GM10248 (cell line): ENCODE results near the gene ZNF785.

Source experiments
- CTCF ChIA-PET: fragments of 300-600 bp; sonication (Branson Sonifier 250); formaldehyde crosslinking; extraction: SDS; loops from one replicate; lab custom pipeline; 2021; ENCODE audit warnings: antibody characterized with exemption; lab: Yijun Ruan, JAX
- POLR2A ChIA-PET: fragments of 350-650 bp; sonication (Branson Sonifier 250); formaldehyde crosslinking; extraction: SDS; loops from one replicate; lab custom pipeline; 2020; ENCODE audit warnings: antibody characterized with exemption; lab: Yijun Ruan, JAX
- DNase-seq: peaks from one replicate; pipeline ENCODE4 v3.0.0; 2012; ENCODE audit errors: extremely low spot score
- CTCF ChIP-seq: IDR thresholded peaks from 2 replicates; pipeline ENCODE4 v1.5.1; 2012; ENCODE audit warnings: mild to moderate bottlenecking, low read depth; ENCODE audit errors: extremely low read depth, missing control alignments, control extremely low read depth

Gene ZNF785

GRCh38 chr16:30588651-30589050, 3.2 kb upstream of the ZNF785 start:
- DNase-seq: no peak
- ChIA-PET POLR2A (no interaction called here), CTCF (interaction anchor here (1.7 to 6.0 kb wide), 2 partner anchors 10 to 159 kb away, joined by 5 to 57 read pairs; partner anchors contain the start of gene DCTPP1)
- TF ChIP-seq CTCF: no peak

- TF ChIP-seq CTCF: no peak
- no peak for DNase-seq
- ChIA-PET POLR2A (no interaction called here), CTCF (interaction anchor here (0.6 to 6.0 kb wide), 9 partner anchors 13 to 155 kb away, joined by 3 to 57 read pairs (median 4); partner anchors contain the start of genes DCTPP1, ZNF688, ZNF747 and ZNF764)
Observed at GRCh38 chr16:30585022-30585399, 486 bp downstream of the ZNF785 start.

GRCh38 chr16:30582611-30583340, 2.7 kb downstream of the ZNF785 start:
- CTCF ChIA-PET: interaction anchor here (1.1 to 1.2 kb wide), 2 partner anchors 21 to 33 kb away, joined by 3 read pairs; no protein-coding TSS in a partner anchor
- TF ChIP-seq CTCF: no peak
- POLR2A ChIA-PET: no interaction called here
- no peak for DNase-seq

GRCh38 chr16:30581457-30581856, 4.0 kb downstream of the ZNF785 start:
- ChIA-PET CTCF (interaction anchor here (1.2 to 1.4 kb wide), 2 partner anchors 17 to 22 kb away, joined by 3 to 5 read pairs; no protein-coding TSS in a partner anchor), POLR2A (interaction anchor here (0.6 kb wide), 1 partner anchor 230 kb away, joined by 4 read pairs; no protein-coding TSS in a partner anchor)
- no peak for TF ChIP-seq CTCF
- no peak for DNase-seq

GRCh38 chr16:30574678-30575077, 10.8 kb downstream of the ZNF785 start:
- no peak for DNase-seq
- no peak for TF ChIP-seq CTCF
- POLR2A ChIA-PET: no interaction called here
- CTCF ChIA-PET: interaction anchor here (1.0 to 4.2 kb wide), 2 partner anchors 40 to 145 kb away, joined by 3 to 12 read pairs; partner anchors contain the start of genes DCTPP1 and ZNF747

GRCh38 chr16:30571445-30572322, 13.8 kb downstream of the ZNF785 start, which contains the start of gene ZNF688:
Gene ZNF688 (minus strand): TSS chr16:30571714. CDS start chr16:30571629, 85 bp downstream.
- CTCF ChIA-PET: interaction anchor here (0.8 to 1.7 kb wide), 13 partner anchors 10 to 142 kb away, joined by 3 to 7 read pairs (median 4); partner anchors contain the start of genes DCTPP1, ZNF764 and ZNF785

More at GRCh38 chr16:30571445-30572322, 13.8 kb downstream of the ZNF785 start, which contains the start of gene ZNF688:
- peak; percentile 93 for DNase-seq
- POLR2A ChIA-PET: interaction anchor here (0.6 to 1.5 kb wide), 3 partner anchors 13 to 47 kb away, joined by 3 to 4 read pairs (median 3); partner anchors contain the start of gene ZNF764
- TF ChIP-seq CTCF: no peak
